H1 (cell line): ENCODE results near the gene POPDC2. TPM values are rescaled to one million over a fixed set of nuclear protein-coding genes. Genes with fewer than 3 reads are reported as not detected.

ENCODE experiments used
- CHD1 ChIP-seq: IDR thresholded peaks from 2 replicates; pipeline ENCODE4 v1.6.1; 2012; ENCODE audit warnings: low read depth, low read length, improper control_type of control experiment
- POLR2A ChIP-seq, 2 experiments: IDR thresholded peaks; 1 replicate in 1 of 2; 2 replicates in 1 of 2; pipeline ENCODE4 v1.6.1; 2011; ENCODE audit warnings: low read depth in 2 of 2, low read length in 2 of 2, mild to moderate bottlenecking in 2 of 2; ENCODE audit errors: control extremely low read depth in 1 of 2
- YY1 ChIP-seq: IDR thresholded peaks from 2 replicates; pipeline ENCODE4 v1.6.1; 2011; ENCODE audit warnings: low read depth, mild to moderate bottlenecking, low read length
- polyA plus RNA-seq, 7 experiments: library from polyadenylated mRNA; depleted of rRNA in 3 of 7; stranded (reverse) in 5 of 7; unstranded in 2 of 7; fragments of >200 nt in 5 of 7; fragments of 200-250 nt in 2 of 7; gene quantifications; 1 replicate in 5 of 7; 2 replicates in 1 of 7; 4 replicates in 1 of 7; pipeline versions ENCODE4 v1.2.1 to v1.2.3, GENCODE V29; 2011 to 2013; ENCODE audit warnings: missing spikeins in 2 of 7, mixed read lengths in 2 of 7
- total RNA-seq: library from RNA; stranded (reverse); fragmentation: NEBNext Ultra II Directional; extraction: Animal tissue kit (Norgen Biotek cat#: 25700); gene quantifications from 2 replicates; pipeline ENCODE4 v1.2.1, GENCODE V29; 2021

POPDC2 gene
- total and polyA plus RNA-seq, 2 of the 8 experiments (the other 6 are each of a cell fraction or from before 2014, with no cell fraction given), result 0.65 to 1.1 TPM

DNA sequence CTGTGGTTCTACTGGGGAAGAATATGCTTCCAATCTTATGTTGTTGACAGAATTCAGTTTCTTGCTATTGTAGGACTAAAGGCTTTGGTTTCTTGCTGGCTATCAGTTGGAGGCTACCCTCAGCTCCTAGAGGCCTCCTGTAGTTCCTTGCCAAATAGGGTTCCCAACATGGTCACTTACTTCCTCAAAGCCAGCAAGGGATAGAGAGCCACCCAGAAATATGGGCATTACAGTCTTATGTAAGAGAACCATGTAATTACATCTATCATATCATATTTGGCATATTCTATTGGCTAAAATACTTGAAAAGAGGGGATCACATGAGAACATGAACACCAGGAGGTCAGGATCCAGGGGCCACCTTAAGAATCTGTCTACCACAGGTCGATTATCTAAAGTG lies 23.0 kb upstream of the POPDC2 start (continued):
- TF ChIP-seq POLR2A (IDR thresholded peaks at IDR 0.05; ENCODE audit: control extremely low read depth in 1 of 2, low read depth in 2 of 2, low read length in 2 of 2) (no peak), CHD1 (no peak), YY1 (no peak)
